ENCODE data around the gene EFNA2. TPM values are rescaled to one million over a fixed set of nuclear protein-coding genes. Genes with fewer than 3 reads are reported as not detected.

The EFNA2 gene
- total RNA-seq (2021; fragmentation: NEBNext Ultra II Directional; extraction: Animal tissue kit (Norgen Biotek cat#: 25700)): 7.0 and 10.3 TPM in 2 replicates
- polyA plus RNA-seq (2011; rRNA removed): 4.0 and 10.1 TPM in 2 replicates
- polyA plus RNA-seq (2011; cell fraction: cytosol; rRNA removed): 4.0 TPM
- polyA plus RNA-seq (2011; cell fraction: nucleus; rRNA removed): 7.2 TPM
- 2.0 to 9.1 TPM (median 7.0 TPM) in 4 replicates for polyA plus RNA-seq (2012, experiment 1 of 2)
- 7.5 TPM for polyA plus RNA-seq (2012, experiment 2 of 2)
- 10.3 TPM for polyA plus RNA-seq (2013, experiment 1 of 2)
- polyA plus RNA-seq (2013, experiment 2 of 2): 10.9 TPM
- polyA minus RNA-seq (2011; rRNA and poly(A)+ RNA removed): 0.63 and 1.6 TPM in 2 replicates
- polyA minus RNA-seq (2011; cell fraction: cytosol; rRNA and poly(A)+ RNA removed): 9.2 TPM
- polyA minus RNA-seq (2011; cell fraction: nucleus; rRNA and poly(A)+ RNA removed): 6.9 TPM
- long read RNA-seq, experiment 1, partial matches to known transcripts: 0 of 3 reads
- long read RNA-seq, experiment 1, other reads (novel, unspliced or antisense): 3 of 3 reads
- long read RNA-seq, experiment 2: 0 reads

DNA sequence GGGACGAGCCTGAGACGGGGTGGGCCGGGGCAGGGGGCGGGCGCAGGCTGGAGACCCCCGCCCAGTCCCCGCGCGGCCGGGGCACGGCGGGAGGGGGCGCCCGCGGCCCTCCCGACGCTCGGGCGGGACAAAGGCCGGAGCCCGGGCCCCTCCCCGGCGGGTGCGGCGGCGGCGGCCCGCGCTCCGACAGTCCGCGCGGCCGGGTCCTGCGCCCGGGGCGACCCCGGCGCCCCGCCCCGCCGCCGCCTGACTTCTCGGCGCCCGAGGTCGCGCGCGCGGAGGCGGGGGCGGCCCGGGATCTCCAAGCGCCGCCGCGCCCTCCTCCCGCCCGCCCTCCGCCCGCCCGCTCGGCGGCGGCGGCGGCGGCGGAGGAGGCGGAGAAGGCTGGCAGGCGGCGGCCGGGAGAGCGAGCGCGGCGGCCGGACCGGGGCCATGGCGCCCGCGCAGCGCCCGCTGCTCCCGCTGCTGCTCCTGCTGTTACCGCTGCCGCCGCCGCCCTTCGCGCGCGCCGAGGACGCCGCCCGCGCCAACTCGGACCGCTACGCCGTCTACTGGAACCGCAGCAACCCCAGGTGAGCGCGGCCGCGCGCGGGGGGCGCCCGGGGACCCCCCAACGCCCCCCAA is at the start of gene EFNA2:
TSS of gene EFNA2 (plus strand) at position 137 of the 624 bp plus-strand sequence. CDS start at position 433, 296 bp downstream.
- Histone ChIP-seq H3K27me3 (replicated peaks in 1 of 4; ENCODE audit: control insufficient read depth in 3 of 4, extremely low read depth in 1 of 4, insufficient read depth in 3 of 4, low read length in 3 of 4) (peaks cover 0 to 21% (median 12%) of the 10 kb centered on the region in 4 experiments; a peak in 5 of 7 replicates), H2AK5ac (ENCODE audit: low read depth, low read length) (0 out of 2 replicates have a peak within 1 kb of the TSS, but pooled peaks have one; percentile 3), H2BK5ac (ENCODE audit: low read depth, low read length) (no peak within 1 kb of the TSS), H3K4me3 (ENCODE audit: extremely low read depth in 1 of 4, insufficient read depth in 2 of 4, low read depth in 3 of 4, low read length in 4 of 4) (peak within 1 kb of the TSS; percentile 47 to 67 (median 49)), H4K5ac (ENCODE audit: insufficient read length, low read depth, low read length) (no peak within 1 kb of the TSS), H2BK12ac (ENCODE audit: low read depth, low read length) (peak within 1 kb of the TSS; percentile 89), H3K4ac (replicated peaks; ENCODE audit: insufficient read length, low read depth, low read length) (peak within 1 kb of the TSS; percentile 96), H3K14ac (ENCODE audit: insufficient read length) (no peak within 1 kb of the TSS), H3K23ac (ENCODE audit: insufficient read length) (no peak within 1 kb of the TSS), H3K18ac (ENCODE audit: extremely low read depth, low read length) (peak within 1 kb of the TSS; percentile 62), H3K79me1 (ENCODE audit: low read depth, low read length) (no peaks in the 10 kb centered on the region), H4K20me1 (replicated peaks in 1 of 2; ENCODE audit: control insufficient read depth in 1 of 2, insufficient read depth in 2 of 2, low read length in 2 of 2) (peaks cover 0 to 4% of the 10 kb centered on the region in 2 experiments), H2BK15ac (ENCODE audit: low read length) (peak within 1 kb of the TSS; percentile 99; the same call in 1 of the 2 replicates), H3K23me2 (ENCODE audit: low read depth, low read length) (peaks cover 5% of the 10 kb centered on the region; the same call in 1 of the 2 replicates), H2BK20ac (ENCODE audit: low read length) (peak within 1 kb of the TSS; percentile 93; the same call in 1 of the 2 replicates), H3K27ac (ENCODE audit: low read depth, low read length) (no peak within 1 kb of the TSS), H4K91ac (replicated peaks; ENCODE audit: insufficient read length, low read length) (peak within 1 kb of the TSS; percentile 54), H3K56ac (replicated peaks; ENCODE audit: insufficient read length, low read depth, low read length) (peak within 1 kb of the TSS; percentile 59), H3K36me3 (ENCODE audit: control insufficient read depth in 2 of 4, insufficient read depth in 4 of 4, low read length in 3 of 4) (no peaks in the 10 kb centered on the region), H2AFZ (ENCODE audit: low read length) (0 out of 2 replicates have a peak within 1 kb of the TSS, but pooled peaks have one; percentile 23), H3K4me1 (replicated peaks in 1 of 4; ENCODE audit: control insufficient read depth in 3 of 4, insufficient read depth in 4 of 4, low read length in 3 of 4) (peaks cover 0 to 20% (median 9%) of the 10 kb centered on the region in 4 experiments; a peak in 5 of 7 replicates), H2BK120ac (replicated peaks; ENCODE audit: low read depth, low read length) (peak within 1 kb of the TSS; percentile 33), H3K9ac (replicated peaks in 1 of 4; ENCODE audit: extremely low read depth in 1 of 4, low read depth in 3 of 4, low read length in 3 of 4) (no peak within 1 kb of the TSS; a peak in 3 of 7 replicates), H3K4me2 (ENCODE audit: insufficient read depth in 1 of 2, low read depth in 2 of 2, low read length in 2 of 2) (peak within 1 kb of the TSS; percentile 53 to 84; a peak in 3 of 4 replicates), H3K79me2 (ENCODE audit: control insufficient read depth in 1 of 2, insufficient read depth in 2 of 2, low read length in 2 of 2) (no peaks in the 10 kb centered on the region), H4K8ac (ENCODE audit: extremely low read depth, insufficient read depth, low read length) (peak within 1 kb of the TSS; percentile 89), H3K9me3 (ENCODE audit: insufficient read depth in 2 of 2, low read depth in 1 of 2, low read length in 1 of 2) (no peaks in the 10 kb centered on the region)
- POLR2A ChIA-PET (ENCODE audit: partially characterized antibody): interaction anchor here (1.0 to 3.7 kb wide), 4 partner anchors 13 to 100 kb away, joined by 3 to 35 read pairs (median 4); partner anchors contain the start of gene CIRBP
- FAIRE-seq: no peak
- 2% methylated on average over 10 of the region's 113 CpGs; no CpG with 5 or more reads in 1 of the 2 experiments for WGBS, 2 experiments (ENCODE audit: extremely low coverage in 1 of 2, insufficient coverage in 1 of 2, insufficient read length in 1 of 2, insufficient replicate concordance in 2 of 2, low coverage in 1 of 2, low lambda C conversion rate in 2 of 2, missing lambda C conversion rate in 1 of 2)
- DNase-seq (ENCODE audit: low read depth in 1 of 2, low spot score in 2 of 2): no peak
- CTCF ChIA-PET (ENCODE audit: partially characterized antibody): interaction anchor here (1.2 kb wide), 1 partner anchor 79 kb away, joined by 3 read pairs; no protein-coding TSS in a partner anchor
- TF ChIP-seq MAFK (IDR thresholded peaks at IDR 0.05; ENCODE audit: low read depth, low read length) (no peak), RAD21 (IDR thresholded peaks at IDR 0.05 in 1 of 2, conservative IDR thresholded peaks at IDR 0.05 in 1 of 2; ENCODE audit: low read depth in 2 of 2, low read length in 2 of 2) (0 out of 4 replicates have a peak, but pooled peaks of 1 of the 2 experiments have one; percentile 13), BACH1 (IDR thresholded peaks at IDR 0.05; ENCODE audit: low read length) (no peak), SAP30 (IDR thresholded peaks at IDR 0.05; ENCODE audit: insufficient read depth, insufficient replicate concordance, low read length) (no peak), TCF12 (IDR thresholded peaks at IDR 0.05; ENCODE audit: low read depth, low read length) (no peak)
- TF ChIP-seq, protein P1, sequence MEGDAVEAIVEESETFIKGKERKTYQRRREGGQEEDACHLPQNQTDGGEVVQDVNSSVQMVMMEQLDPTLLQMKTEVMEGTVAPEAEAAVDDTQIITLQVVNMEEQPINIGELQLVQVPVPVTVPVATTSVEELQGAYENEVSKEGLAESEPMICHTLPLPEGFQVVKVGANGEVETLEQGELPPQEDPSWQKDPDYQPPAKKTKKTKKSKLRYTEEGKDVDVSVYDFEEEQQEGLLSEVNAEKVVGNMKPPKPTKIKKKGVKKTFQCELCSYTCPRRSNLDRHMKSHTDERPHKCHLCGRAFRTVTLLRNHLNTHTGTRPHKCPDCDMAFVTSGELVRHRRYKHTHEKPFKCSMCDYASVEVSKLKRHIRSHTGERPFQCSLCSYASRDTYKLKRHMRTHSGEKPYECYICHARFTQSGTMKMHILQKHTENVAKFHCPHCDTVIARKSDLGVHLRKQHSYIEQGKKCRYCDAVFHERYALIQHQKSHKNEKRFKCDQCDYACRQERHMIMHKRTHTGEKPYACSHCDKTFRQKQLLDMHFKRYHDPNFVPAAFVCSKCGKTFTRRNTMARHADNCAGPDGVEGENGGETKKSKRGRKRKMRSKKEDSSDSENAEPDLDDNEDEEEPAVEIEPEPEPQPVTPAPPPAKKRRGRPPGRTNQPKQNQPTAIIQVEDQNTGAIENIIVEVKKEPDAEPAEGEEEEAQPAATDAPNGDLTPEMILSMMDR (IDR thresholded peaks at IDR 0.05; ENCODE audit: control extremely low read depth in 1 of 3, insufficient read depth in 1 of 3, low read depth in 1 of 3, low read length in 3 of 3): peak in 1 of 3 experiments; percentile 16; a peak in 1 of 4 replicates
